Stomach (tissue), 9 donors: Measurements from ENCODE around the gene CAPZA1. TPM values are rescaled to one million over a fixed set of nuclear protein-coding genes. Genes with fewer than 3 reads are reported as not detected.

Experiments used
- DNase-seq, 2 donors: peaks; one replicate each; pipeline versions ENCODE4 v3.0.0 to v3.0.0-alpha.2; 2013 to 2019
- H3K27ac ChIP-seq, 5 donors: fragments of 200-600 bp in 4 of 5; sonication (generic) in 4 of 5; one replicate each; pipeline ENCODE4 v1.5.1; 2013 to 2019; ENCODE audit warnings: mild to moderate bottlenecking in 1 of 5, moderate library complexity in 1 of 5
- H3K27me3 ChIP-seq, 3 donors: fragments of 200-600 bp; sonication (generic); one replicate each; pipeline ENCODE4 v1.5.1; 2017 to 2019; ENCODE audit warnings: mixed run types in 1 of 3
- H3K36me3 ChIP-seq, 4 donors: fragments of 200-600 bp; sonication (generic); 1 replicate in 3 of 4; 2 replicates in 1 of 4; pipeline ENCODE4 v1.5.1; 2016 to 2019
- H3K4me1 ChIP-seq, 4 donors: fragments of 200-600 bp; sonication (generic); one replicate each; pipeline ENCODE4 v1.5.1; 2016 to 2019
- H3K4me3 ChIP-seq, 4 donors: fragments of 200-600 bp; sonication (generic) in 3 of 4; one replicate each; pipeline ENCODE4 v1.5.1; 2016 to 2019; ENCODE audit warnings: mild to moderate bottlenecking in 1 of 4
- H3K9me3 ChIP-seq, 4 donors: fragments of 200-600 bp; sonication (generic); one replicate each; pipeline ENCODE4 v1.5.1; 2016 to 2019
- CTCF ChIP-seq, 7 experiments: fragments of 450-650 bp in 4 of 7; fragments of 200-600 bp in 3 of 7; sonication (generic) in 3 of 7; IDR thresholded peaks; one replicate each; pipeline ENCODE4 v1.5.1; 2016 to 2019; ENCODE audit warnings: antibody characterized with exemption in 7 of 7, control low read depth in 2 of 7, mild to moderate bottlenecking in 1 of 7
- EP300 ChIP-seq: sonication (generic); formaldehyde crosslinking; IDR thresholded peaks from one replicate; pipeline ENCODE4 v1.6.1; 2017; ENCODE audit warnings: antibody characterized with exemption
- POLR2A ChIP-seq, 4 donors: fragments of 450-650 bp; IDR thresholded peaks; one replicate each; pipeline ENCODE4 v1.6.1; 2016; ENCODE audit warnings: antibody characterized with exemption in 4 of 4, control low read depth in 2 of 4, mild to moderate bottlenecking in 1 of 4, moderate library complexity in 1 of 4
- POLR2AphosphoS5 ChIP-seq, 3 donors: sonication (generic); formaldehyde crosslinking; IDR thresholded peaks; one replicate each; pipeline ENCODE4 v1.6.1; 2016; ENCODE audit warnings: antibody characterized with exemption in 3 of 3
- WGBS, 5 donors: extraction: QIAGEN DNeasy Blood & Tissue Kit in 3 of 5; methylation state at CpG; one replicate each; pipeline versions ENCODE4 v1.1.5 to v1.1.7; 2013 to 2018; 5-methylcytosine and 5-hydroxymethylcytosine counted together
- intact Hi-C: fragments of 100-400 bp; cut with DNase I; formaldehyde crosslinking; loops from one replicate; pipeline ENCODE4 v1.15.1; 2023; ENCODE audit warnings: low total_unique reads
- polyA plus RNA-seq, 3 donors: library from polyadenylated mRNA; stranded (reverse); fragments of 200-250 nt; gene quantifications; one replicate each; pipeline ENCODE4 v1.2.3, GENCODE V29; 2013
- total RNA-seq, 5 donors: library from RNA; depleted of rRNA; stranded (reverse); fragments of >200 nt; gene quantifications; one replicate each; pipeline versions ENCODE4 v1.1.0 to v1.2.3, GENCODE V29; 2014 to 2016
- donor health status: healthy with polysubstance abuse.
- donor health status: Bipolar disorder and iron deficiency.
- donor health status: healthy.

The CAPZA1 gene
- total and polyA plus RNA-seq, 8 donors, result 15.8 to 257 (median 67.0) TPM

GRCh38 chr1:112708489-112708888 lies 88.9 kb downstream of the CAPZA1 start:
- no peak overlapping the region for H3K4me3 ChIP-seq
- 86 to 94% (median 93%) methylated on average over 3 of the region's 3 CpGs for WGBS, 5 donors
- H3K9me3 ChIP-seq, result no peaks in the 10 kb centered on the region
- intact Hi-C loops, result loop anchor here (10.0 kb wide), 1 partner anchor 324 kb away; no protein-coding TSS in a partner anchor
- DNase-seq, result no peak
- H3K27me3 ChIP-seq, result no peaks in the 10 kb centered on the region
- H3K4me1 ChIP-seq, result peaks cover 30 to 39% (median 37%) of the 10 kb centered on the region in 4 donors
- H3K36me3 ChIP-seq, result peaks cover 0 to 5% (median 1%) of the 10 kb centered on the region in 4 donors
- TF ChIP-seq POLR2A (IDR thresholded peaks at IDR 0.05) (no peak), CTCF (IDR thresholded peaks at IDR 0.05) (no peak), POLR2AphosphoS5 (IDR thresholded peaks at IDR 0.05) (no peak), EP300 (no peak)
- no peak overlapping the region for H3K27ac ChIP-seq

DNA sequence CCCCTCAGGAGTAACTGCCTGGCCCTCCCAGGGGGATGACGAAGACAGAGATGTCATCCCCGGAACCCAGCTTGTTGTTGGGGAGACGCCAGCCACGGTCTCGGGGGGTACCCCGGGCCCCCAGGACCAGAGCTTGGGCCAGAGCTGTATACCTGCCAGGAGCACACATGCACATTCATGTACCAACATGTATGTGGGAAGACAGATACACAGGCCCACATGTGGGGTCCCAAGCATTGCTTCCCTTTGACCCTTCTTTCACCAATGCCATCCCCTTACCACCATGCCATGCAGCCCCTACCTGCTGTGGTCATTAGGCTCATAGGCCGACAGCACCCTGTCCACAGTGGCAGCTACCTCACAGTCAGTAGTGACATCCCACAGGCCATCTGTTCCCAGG lies 90.5 kb downstream of the CAPZA1 start:
- Histone ChIP-seq H3K9me3 (no peaks in the 10 kb centered on the region), H3K36me3 (no peaks in the 10 kb centered on the region), H3K4me1 (peaks cover 27 to 39% (median 36%) of the 10 kb centered on the region in 4 donors), H3K4me3 (no peak overlapping the region), H3K27ac (no peak overlapping the region), H3K27me3 (no peaks in the 10 kb centered on the region)
- 84 to 92% (median 88%) methylated on average over 6 to 7 of the region's 7 CpGs for WGBS, 5 donors
- intact Hi-C loops, result loop anchor here (10.0 kb wide), 1 partner anchor 335 kb away; no protein-coding TSS in a partner anchor
- no peak for TF ChIP-seq POLR2AphosphoS5 (IDR thresholded peaks at IDR 0.05)
- no peak for DNase-seq

- Histone ChIP-seq H3K36me3 (no peaks in the 10 kb centered on the region), H3K27ac (no peak overlapping the region), H3K4me3 (no peak overlapping the region), H3K9me3 (no peaks in the 10 kb centered on the region), H3K27me3 (no peaks in the 10 kb centered on the region), H3K4me1 (peaks cover 24 to 37% (median 34%) of the 10 kb centered on the region in 4 donors)
- 89 to 93% (median 92%) methylated on average over 3 of the region's 3 CpGs for WGBS, 5 donors
- intact Hi-C loops, result loop anchor here (10.0 kb wide), 1 partner anchor 334 kb away; no protein-coding TSS in a partner anchor
- no peak for TF ChIP-seq POLR2A (IDR thresholded peaks at IDR 0.05)
- DNase-seq, result no peak
Observed at GRCh38 chr1:112710586-112710985, 91.0 kb downstream of the CAPZA1 start.

DNA sequence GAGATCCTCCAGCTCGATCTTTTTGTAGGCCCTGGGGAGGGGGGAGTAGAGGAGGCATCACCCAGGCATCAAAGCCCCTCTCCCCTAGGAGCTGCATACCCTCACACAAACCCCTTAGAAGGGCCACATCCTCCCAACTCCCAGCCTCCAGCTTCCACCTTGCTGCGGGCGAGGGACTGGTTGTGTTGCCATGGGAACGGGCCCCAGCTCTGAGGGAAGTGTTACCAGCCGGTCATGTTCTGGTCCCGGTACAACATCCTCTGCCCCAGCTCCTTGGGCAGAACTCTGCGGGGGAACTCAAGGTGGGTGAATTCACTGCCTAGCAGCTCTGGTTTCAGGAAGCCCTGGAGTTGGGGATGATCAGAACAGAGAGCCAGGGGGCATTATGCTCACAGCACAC lies 91.4 kb downstream of the CAPZA1 start:
- H3K36me3 ChIP-seq, result no peaks in the 10 kb centered on the region
- no peak overlapping the region for H3K27ac ChIP-seq
- H3K4me3 ChIP-seq, result no peak overlapping the region
- intact Hi-C loops, result loop anchor here (10.0 kb wide), 1 partner anchor 334 kb away; no protein-coding TSS in a partner anchor
- H3K27me3 ChIP-seq, result no peaks in the 10 kb centered on the region
- DNase-seq, result no peak
- peaks cover 24 to 37% (median 34%) of the 10 kb centered on the region in 4 donors for H3K4me1 ChIP-seq
- no peak for TF ChIP-seq POLR2AphosphoS5 (IDR thresholded peaks at IDR 0.05)
- no peak for TF ChIP-seq CTCF (IDR thresholded peaks at IDR 0.05)
- no peak for TF ChIP-seq EP300
- no peak for TF ChIP-seq POLR2A (IDR thresholded peaks at IDR 0.05)
- H3K9me3 ChIP-seq, result no peaks in the 10 kb centered on the region
- 71 to 79% (median 77%) methylated on average over 7 of the region's 7 CpGs for WGBS, 5 donors

GRCh38 chr1:112711670-112712069 lies 92.0 kb downstream of the CAPZA1 start:
- H3K4me1 ChIP-seq, result peaks cover 24 to 41% (median 36%) of the 10 kb centered on the region in 4 donors
- no peak overlapping the region for H3K4me3 ChIP-seq
- WGBS, 5 donors, result 77 to 84% (median 82%) methylated on average over 11 of the region's 11 CpGs
- no peak for DNase-seq
- H3K36me3 ChIP-seq, result no peaks in the 10 kb centered on the region
- no peak for TF ChIP-seq CTCF (IDR thresholded peaks at IDR 0.05)
- TF ChIP-seq POLR2A (IDR thresholded peaks at IDR 0.05), result no peak
- no peak for TF ChIP-seq EP300
- no peak for TF ChIP-seq POLR2AphosphoS5 (IDR thresholded peaks at IDR 0.05)
- intact Hi-C loops, result loop anchor here (10.0 kb wide), 1 partner anchor 333 kb away; no protein-coding TSS in a partner anchor
- no peaks in the 10 kb centered on the region for H3K27me3 ChIP-seq
- no peak overlapping the region for H3K27ac ChIP-seq
- H3K9me3 ChIP-seq, result no peaks in the 10 kb centered on the region
